Activated naive CD4-positive, alpha-beta T cell treated with anti-CD3 and anti-CD28 coated beads, Interleukin-2, amount 50 U/mL, for 72 hours (primary cell): Measurements from ENCODE around the gene ZNF692. TPM values are rescaled to one million over a fixed set of nuclear protein-coding genes. Genes with fewer than 3 reads are reported as not detected.
A peak's percentile ranks its signal among the peaks of the same experiment; 100 is the strongest.
"Not testable (repeated sequence)": the region's sequence is repeated elsewhere in the genome, so short reads cannot be mapped to it uniquely, and the experiment has no call there.

Experiments used
- ATAC-seq, 2 donors: fragments of 150-1000 bp; cut with Tn5 transposase; 2 replicates each; pipeline ENCODE4 v1.10.0; 2021; ENCODE audit warnings: mild to moderate bottlenecking in 2 of 2, moderate library complexity in 2 of 2
- DNase-seq, 2 donors: peaks; one replicate each; pipeline ENCODE4 v3.0.0; 2021 to 2022; ENCODE audit warnings: low spot score in 2 of 2
- H3K27ac Mint-ChIP-seq, 2 donors: one replicate each; pipeline ENCODE4 v1.8.0; 2022; ENCODE audit warnings: mild to moderate bottlenecking in 2 of 2, mixed read lengths in 2 of 2
- H3K36me3 Mint-ChIP-seq, 2 donors: one replicate each; pipeline ENCODE4 v1.8.0; 2022; ENCODE audit warnings: mixed read lengths in 2 of 2
- H3K9me3 Mint-ChIP-seq, 2 donors: one replicate each; pipeline ENCODE4 v1.8.0; 2022; ENCODE audit warnings: mixed read lengths in 2 of 2
- total RNA-seq, 2 donors: library from RNA; stranded (reverse); gene quantifications; one replicate each; pipeline ENCODE4 v1.2.3, GENCODE V29; 2022

ZNF692 gene
- total RNA-seq, 2 donors from 2014 or later: 93.0 to 152 TPM

DNA sequence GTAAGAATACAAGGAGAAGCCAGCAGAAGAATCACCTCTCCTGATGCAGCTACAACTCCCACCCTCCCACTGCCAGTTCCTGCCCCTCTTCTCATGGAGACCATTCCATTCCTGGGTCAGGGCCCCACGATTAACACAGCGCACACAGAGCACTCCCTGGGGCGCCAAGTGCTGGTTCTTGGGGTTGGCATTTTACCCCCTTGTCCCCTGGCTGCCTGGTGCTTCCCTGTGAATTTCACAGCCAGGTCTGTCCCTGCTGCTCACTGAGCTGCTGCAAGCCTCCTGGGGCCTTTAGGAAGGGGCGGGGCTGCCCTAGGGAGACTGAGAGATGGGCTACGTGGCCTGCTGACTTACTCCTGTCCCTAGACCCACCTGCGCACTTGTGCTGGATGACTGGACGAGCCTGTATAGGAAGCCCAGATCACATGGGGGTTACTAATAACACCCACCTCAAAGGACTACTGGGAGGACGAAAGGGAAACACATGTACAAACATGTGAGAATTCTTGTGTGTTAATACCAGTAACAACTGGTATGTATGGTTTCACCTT lies 16.0 kb downstream of the ZNF692 start:
- Mint-ChIP-seq H3K27ac (no peak overlapping the region), H3K36me3 (no peaks in the 10 kb centered on the region), H3K9me3 (no peaks in the 10 kb centered on the region)
- ATAC-seq (no peak), DNase-seq (peak in 1 of 2 donors; percentile 44)

DNA sequence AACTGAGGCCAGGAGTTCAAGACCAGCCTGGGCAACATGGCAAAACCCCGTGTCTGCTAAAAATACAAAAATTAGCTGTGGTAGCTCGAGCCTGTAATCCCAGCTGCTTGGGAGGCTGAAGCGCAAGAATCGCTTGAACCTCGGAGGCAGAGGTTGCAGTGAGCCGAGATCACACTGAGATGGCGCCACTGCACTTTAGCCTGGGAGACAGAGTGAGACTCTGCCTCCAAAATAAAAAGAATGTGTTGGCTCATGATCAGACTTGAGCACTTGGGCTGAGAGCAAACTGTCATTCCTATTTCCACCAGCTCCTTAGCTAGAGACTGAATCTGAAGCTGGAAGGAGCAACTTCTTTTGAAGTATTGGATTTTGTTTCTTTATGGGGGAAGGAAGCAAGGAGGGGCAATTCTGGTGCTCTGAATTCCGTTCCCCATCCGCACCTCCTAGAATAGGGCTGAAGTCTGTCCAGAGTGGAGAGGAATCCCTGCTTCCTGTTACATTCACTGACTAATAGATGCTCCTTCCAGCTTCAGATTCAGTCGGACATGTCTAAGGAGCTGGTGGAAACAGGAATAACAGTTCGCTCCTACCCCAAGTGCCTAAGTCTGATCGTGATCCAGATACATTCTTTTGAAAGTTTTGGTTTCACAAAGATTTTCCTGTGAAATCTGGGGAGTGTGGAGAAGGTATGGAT lies 17.0 kb downstream of the ZNF692 start:
- ATAC-seq: no peak

GRCh38 chr1:248840946-248841345 lies 17.9 kb downstream of the ZNF692 start:
- Mint-ChIP-seq H3K9me3 (no peaks in the 10 kb centered on the region), H3K36me3 (no peaks in the 10 kb centered on the region), H3K27ac (peak overlapping the region in 1 of 2 donors; percentile 36)
- ATAC-seq: no peak
- DNase-seq: no peak

More for the DNA sequence above, 17.0 kb downstream of the ZNF692 start:
- no peaks in the 10 kb centered on the region for H3K9me3 Mint-ChIP-seq
- peak overlapping the region in 1 of 2 donors; percentile 62 for H3K27ac Mint-ChIP-seq
- DNase-seq: peak in 1 of 2 donors; percentile 52
- no peaks in the 10 kb centered on the region for H3K36me3 Mint-ChIP-seq

DNA sequence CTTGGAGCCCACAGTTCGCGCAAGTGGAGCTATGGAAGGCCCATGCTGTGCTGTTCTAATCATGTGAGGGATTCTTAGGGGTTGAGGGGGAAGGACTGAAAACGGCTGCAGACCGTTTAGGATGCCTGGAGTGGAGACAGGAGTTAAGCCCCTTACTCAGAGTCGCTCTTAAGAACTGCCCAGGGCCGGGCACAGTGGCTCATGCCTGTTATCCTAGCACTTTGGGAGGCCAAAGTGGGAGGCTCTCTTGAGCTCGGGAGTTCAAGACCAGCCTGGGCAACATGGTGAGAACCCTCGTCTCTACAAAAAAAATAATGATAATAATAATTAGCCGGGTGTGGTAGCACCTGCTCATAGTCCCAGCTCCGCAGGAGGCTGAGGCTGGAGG lies 19.7 kb downstream of the ZNF692 start:
- ATAC-seq: no peak
- Mint-ChIP-seq H3K27ac (peak overlapping the region in 1 of 2 donors; percentile 91), H3K36me3 (no peaks in the 10 kb centered on the region), H3K9me3 (no peaks in the 10 kb centered on the region)
- no peak for DNase-seq

DNA sequence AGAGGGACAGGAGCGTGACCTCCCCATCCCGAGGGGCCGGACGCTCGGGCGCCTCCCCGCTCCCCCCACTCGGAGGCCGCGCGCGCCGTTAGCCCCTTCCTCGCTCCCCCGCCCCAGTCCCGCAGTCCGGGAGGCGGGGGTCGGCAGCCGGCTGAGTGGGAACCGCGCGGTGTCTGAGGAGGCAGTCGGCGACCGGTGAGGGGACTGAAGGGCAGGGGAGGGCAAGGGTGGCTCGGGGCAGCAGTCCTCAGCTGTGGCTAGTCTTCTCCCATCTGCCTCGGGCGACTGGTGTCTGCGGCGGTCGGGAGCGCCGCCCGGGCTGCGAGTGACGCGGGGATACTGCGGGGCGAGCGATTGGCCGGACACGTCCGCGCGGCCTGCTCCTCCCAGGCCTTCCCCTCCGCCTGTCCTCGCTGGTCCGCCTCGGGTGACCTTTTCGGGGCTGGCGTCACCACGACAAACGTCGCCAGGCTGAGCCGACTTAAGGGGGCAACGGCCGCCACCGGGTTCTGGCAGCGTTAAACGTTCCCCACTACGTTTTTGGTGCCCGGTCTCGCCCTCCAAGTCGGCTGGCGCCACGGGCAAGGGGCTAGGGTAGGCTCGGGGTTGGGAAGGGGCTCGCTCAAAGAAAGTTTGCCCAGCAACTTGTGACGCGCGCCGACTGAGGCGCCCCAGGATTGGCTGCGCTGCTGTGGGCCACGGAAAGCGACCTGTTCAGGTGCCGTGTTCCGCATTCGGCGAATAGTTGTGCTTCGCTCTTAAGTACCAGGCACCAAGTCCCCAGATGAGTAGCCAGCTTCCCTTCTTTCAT lies 20.3 kb downstream of the ZNF692 start:
- Mint-ChIP-seq H3K9me3 (no peaks in the 10 kb centered on the region), H3K27ac (peak overlapping the region in 1 of 2 donors; percentile 91), H3K36me3 (no peaks in the 10 kb centered on the region)
- ATAC-seq (peak; percentile 76 to 83), DNase-seq (peak; percentile 85 to 92)

GRCh38 chr1:248837781-248838356 lies 21.0 kb downstream of the ZNF692 start, which contains the start of gene ZNF672:
TSS of gene ZNF672 (plus strand) at chr1:248838224. CDS start at chr1:248847275, 9,051 bp downstream.
- DNase-seq: peak; percentile 93 to 96
- peak; percentile 80 to 89 for ATAC-seq
- H3K36me3 Mint-ChIP-seq: no peaks in the 10 kb centered on the region
- H3K27ac Mint-ChIP-seq: peak within 1 kb of the TSS in 1 of 2 donors; percentile 91
- no peaks in the 10 kb centered on the region for H3K9me3 Mint-ChIP-seq

GRCh38 chr1:248837045-248837780 lies 21.7 kb downstream of the ZNF692 start:
- ATAC-seq: no peak
- Mint-ChIP-seq H3K27ac (peak overlapping the region in 1 of 2 donors; percentile 9), H3K9me3 (no peaks in the 10 kb centered on the region), H3K36me3 (no peaks in the 10 kb centered on the region)
- DNase-seq: peak in 1 of 2 donors; percentile 35

DNA sequence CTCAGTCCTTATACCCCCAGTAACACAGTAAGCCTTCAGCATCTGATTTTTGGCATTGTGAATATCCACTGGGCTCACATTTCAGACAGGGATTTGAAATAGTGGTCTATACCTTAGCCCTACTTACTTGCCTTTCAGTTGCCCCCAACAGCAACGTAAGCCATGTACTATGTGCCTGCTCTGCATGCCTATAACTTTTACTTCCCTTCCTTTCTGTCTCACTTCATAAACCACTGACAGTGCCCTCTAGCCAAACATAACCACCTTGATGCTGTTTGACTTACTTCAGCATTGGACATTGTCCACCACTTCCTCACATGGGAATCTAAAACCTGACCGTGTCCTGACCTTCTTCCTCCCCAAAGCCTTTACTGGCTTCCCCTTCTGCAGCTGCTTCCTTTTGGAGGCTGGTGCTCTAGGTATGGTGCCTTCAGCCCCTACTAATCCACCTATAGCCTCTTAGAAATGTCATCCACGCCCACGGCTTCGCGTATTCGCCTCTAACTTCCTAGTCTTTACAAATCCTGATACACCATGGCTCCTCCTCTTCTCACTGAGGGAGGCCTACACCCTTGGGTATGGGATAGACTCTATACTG lies 24.4 kb downstream of the ZNF692 start:
- Mint-ChIP-seq H3K9me3 (no peaks in the 10 kb centered on the region), H3K27ac (no peak overlapping the region), H3K36me3 (no peaks in the 10 kb centered on the region)
- peak in 1 of 2 donors; percentile 41 for DNase-seq
- ATAC-seq: no peak

- no peaks in the 10 kb centered on the region for H3K9me3 Mint-ChIP-seq
- H3K27ac Mint-ChIP-seq: no peak overlapping the region
- ATAC-seq: no peak
- no peak for DNase-seq
- no peaks in the 10 kb centered on the region for H3K36me3 Mint-ChIP-seq
Observed at GRCh38 chr1:248831842-248832241, 27.0 kb downstream of the ZNF692 start.

DNA sequence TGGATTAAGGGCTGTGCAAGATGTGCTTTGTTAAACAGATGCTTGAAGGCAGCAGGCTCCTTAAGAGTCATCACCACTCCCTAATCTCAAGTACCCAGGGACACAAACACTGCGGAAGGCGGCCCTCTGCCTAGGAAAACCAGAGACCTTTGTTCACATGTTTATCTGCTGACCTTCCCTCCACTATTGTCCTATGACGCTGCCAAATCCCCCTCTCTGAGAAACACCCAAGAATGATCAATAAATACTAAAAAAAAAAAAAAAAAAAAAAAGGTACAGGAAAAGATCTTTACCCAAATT lies 28.2 kb downstream of the ZNF692 start:
- not testable (repeated sequence) for DNase-seq, H3K27ac Mint-ChIP-seq, H3K36me3 Mint-ChIP-seq, H3K9me3 Mint-ChIP-seq, ATAC-seq

GRCh38 chr1:248828845-248829244 lies 30.0 kb downstream of the ZNF692 start:
- no peaks in the 10 kb centered on the region for H3K9me3 Mint-ChIP-seq
- ATAC-seq (no peak), DNase-seq (no peak)
- H3K27ac Mint-ChIP-seq: peak overlapping the region in 1 of 2 donors; percentile 18
- H3K36me3 Mint-ChIP-seq: peaks cover 11 to 16% of the 10 kb centered on the region in 2 donors

DNA sequence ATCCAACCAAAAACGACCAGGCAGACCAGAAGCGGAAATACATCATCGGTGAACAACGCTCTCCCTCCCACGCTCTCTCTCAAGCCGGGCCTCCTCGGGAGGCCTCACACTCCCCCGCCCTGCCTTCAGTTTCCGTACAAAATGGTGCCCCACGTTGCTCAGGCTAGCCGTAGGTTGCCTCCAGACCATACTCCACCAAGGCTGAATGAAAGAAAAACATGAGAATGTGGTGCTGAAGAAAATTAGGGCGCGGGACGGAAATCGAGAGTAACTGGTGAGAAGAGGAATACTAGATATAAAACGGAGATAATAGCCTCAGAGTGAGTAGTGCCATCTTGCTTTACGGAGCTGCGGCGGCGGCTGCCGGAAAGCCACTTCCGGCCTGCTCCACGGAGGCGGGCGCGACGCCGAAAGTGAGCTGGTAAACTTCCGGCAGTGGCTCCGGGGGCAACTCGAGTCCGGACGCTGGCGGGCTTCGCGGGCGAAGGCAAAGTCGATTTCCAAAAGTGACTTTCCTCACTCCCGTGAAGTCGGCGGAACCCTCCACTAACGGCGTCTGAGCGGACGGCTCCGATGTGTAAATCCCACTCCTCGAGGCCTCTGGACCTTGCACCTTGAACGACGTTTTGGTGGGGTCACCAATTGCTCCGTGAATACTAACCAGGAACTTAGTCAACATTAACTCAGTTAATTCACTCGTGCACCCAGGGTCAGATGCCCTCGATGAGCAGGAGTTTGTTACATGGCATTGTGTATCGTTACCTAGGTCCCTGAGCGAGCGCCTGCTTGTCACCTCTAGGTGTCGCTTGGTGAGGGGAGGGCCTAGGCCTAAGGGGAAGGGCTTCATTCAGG lies 32.8 kb downstream of the ZNF692 start, which contains the start of gene SH3BP5L:
Gene SH3BP5L, minus strand, starts transcription at position 7 of the 852 bp plus-strand sequence. CDS start 980 bp downstream, outside the sequence.
- peak; percentile 87 to 90 for ATAC-seq
- peaks cover 13 to 17% of the 10 kb centered on the region in 2 donors for H3K36me3 Mint-ChIP-seq
- H3K9me3 Mint-ChIP-seq: no peaks in the 10 kb centered on the region
- DNase-seq: peak; percentile 84 to 91
- peak within 1 kb of the TSS; percentile 97 to 99 for H3K27ac Mint-ChIP-seq

DNA sequence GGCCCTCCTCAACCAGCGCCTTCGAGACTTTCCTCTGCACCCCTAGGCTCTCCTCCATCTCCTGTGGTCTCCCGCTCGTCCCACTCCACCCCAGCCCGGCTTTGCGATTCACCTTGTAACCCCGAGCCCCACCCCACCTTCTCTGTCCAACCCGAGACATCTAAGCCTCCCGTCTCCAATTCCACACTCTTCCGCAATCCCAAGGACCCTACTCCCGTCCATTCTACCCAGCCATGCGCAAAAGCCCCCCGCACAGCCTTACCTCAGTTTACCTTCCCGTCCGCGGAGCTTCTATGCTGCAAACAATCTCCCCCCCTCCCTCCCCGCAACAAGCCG lies 33.3 kb downstream of the ZNF692 start:
- peak; percentile 5 to 7 for ATAC-seq
- DNase-seq: no peak
- Mint-ChIP-seq H3K9me3 (no peaks in the 10 kb centered on the region), H3K27ac (peak overlapping the region; percentile 97 to 99), H3K36me3 (peaks cover 15 to 20% of the 10 kb centered on the region in 2 donors)

- H3K36me3 Mint-ChIP-seq: peaks cover 19 to 21% of the 10 kb centered on the region in 2 donors
- H3K27ac Mint-ChIP-seq: peak overlapping the region; percentile 97 to 99
- no peaks in the 10 kb centered on the region for H3K9me3 Mint-ChIP-seq
- no peak for ATAC-seq
- peak in 1 of 2 donors; percentile 56 for DNase-seq
Observed at GRCh38 chr1:248825136-248825535, 33.7 kb downstream of the ZNF692 start.

- DNase-seq (peak in 1 of 2 donors; percentile 55), ATAC-seq (no peak)
- Mint-ChIP-seq H3K9me3 (no peaks in the 10 kb centered on the region), H3K36me3 (peaks cover 21 to 22% of the 10 kb centered on the region in 2 donors), H3K27ac (peak overlapping the region; percentile 97 to 99)
Observed at GRCh38 chr1:248824701-248825100, 34.2 kb downstream of the ZNF692 start.
